GM19468 (cell line): ENCODE data around the gene PALMD.

Experiments used
- ATAC-seq: cut with Tn5 transposase; IDR thresholded peaks from one replicate; pipeline ENCODE4 v1.9.1; 2021; ENCODE audit warnings: mild to moderate bottlenecking, moderate library complexity, moderate number of reproducible peaks; ENCODE audit not compliant: unreplicated experiment; ENCODE audit errors: extremely low read depth

PALMD gene

DNA sequence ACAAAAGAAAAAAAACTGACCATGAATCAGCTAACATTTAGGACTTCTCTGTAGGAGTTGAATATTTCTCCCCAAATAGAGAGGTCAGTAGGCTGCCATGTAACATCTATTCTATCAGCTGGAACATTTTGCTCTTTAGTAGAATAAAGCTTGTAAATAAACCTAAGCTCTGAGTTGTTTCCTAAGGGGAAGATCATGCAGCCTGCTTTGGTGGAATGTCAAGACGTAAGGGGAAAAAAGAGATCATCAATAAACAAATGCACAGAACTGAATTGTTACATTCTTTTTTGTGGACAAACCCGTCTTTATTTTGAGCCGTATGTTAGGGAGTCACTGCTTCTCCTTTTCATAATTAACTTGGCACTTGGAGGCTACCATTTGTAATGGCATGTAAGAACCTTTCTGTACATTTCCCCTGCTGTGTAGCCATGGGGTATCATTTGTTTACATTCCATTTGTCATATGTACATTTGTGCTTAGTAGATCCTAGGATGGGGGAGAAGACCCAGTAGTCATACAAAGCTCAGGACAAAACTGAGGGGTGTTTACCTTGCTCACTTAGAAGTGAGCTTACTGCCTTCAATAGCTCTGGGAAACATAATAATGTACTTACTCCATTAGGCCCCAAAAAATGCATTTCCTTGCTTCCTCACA is 10.8 kb upstream of the PALMD start:
- no peak for ATAC-seq

DNA sequence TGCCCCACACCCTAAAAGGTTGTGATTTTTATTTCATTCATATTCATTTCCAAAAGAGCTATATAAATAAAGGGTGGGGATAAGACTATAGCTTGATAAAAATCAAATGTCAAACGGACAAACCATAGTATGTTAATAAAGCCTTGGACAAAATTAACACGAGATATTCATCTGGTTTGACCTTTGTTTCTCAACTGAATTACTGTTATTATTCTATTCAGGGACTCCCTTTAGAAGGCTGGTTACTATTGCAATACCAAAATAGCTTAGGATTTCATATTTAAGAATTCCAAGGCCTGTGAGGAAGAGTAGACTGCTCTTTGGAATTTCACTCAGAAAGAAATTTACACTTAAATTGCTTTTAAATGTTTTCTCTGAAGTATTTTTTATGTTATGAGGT is 10.2 kb upstream of the PALMD start:
- ATAC-seq: no peak

DNA sequence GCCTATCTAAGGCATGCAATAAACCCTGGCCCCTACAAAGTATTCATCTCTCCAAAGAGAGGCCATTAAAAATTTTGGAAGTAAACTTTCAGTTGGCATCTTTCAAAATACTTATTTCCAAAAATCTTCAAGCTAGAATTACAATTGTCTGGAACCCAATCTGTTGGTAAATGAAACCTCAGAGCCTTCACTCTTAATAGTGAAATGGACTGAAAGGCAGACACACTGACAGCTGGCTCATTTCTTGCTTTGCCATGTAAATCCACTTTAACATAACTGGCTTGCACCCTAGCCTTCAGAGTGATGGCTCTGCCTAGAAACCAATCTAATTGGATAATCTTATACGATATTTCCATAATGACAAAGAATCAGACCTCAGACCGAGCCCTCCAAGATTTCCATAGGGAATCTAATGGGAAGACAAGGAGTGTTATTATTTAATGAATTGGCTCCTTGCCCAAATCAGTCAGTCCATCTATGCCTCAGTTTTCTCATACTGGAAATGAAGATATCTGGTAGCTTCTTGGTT is 9.2 kb upstream of the PALMD start:
- no peak for ATAC-seq

DNA sequence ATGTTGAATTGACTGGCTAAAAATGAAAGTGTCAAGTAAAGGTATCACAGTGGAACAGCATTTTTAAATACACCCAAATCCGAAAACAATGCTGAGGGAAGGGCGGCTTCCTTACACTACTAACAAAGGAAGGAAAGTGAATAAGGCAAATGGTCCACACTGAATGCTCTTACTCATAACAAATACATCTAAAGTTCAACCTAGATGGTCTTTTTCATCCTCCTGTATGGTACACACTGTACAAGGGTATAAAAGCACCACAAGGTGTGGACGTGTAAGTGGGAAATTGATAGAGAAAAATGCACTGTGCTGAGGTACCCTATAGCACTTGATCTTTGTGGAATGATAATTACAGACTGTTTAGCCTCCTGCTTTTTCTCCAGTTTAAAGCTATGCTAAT is 7.1 kb upstream of the PALMD start:
- no peak for ATAC-seq

- no peak for ATAC-seq
Observed at GRCh38 chr1:99639408-99639807, 6.5 kb upstream of the PALMD start.

GRCh38 chr1:99639945-99640344 is 6.0 kb upstream of the PALMD start:
- ATAC-seq: no peak

- no peak for ATAC-seq
Observed at GRCh38 chr1:99640672-99641071, 5.2 kb upstream of the PALMD start.

DNA sequence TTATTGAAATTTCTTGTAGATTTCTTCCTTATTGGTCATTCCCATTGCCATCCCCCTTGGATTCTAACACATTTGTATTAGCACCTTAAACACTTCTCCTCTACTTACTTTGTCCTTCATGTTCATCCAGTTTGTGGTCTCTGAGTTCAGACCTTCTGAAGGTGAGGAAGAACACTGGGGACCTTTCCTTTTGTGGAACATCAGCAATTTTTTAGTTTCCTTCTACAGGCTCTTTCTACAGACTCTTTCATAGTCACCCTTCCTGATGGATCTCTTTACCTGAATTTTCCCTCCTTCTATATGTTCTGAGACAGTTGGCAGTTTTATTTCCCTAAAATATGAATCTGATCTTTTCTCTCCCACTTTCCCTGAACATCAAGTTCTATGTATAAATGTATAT is 4.4 kb upstream of the PALMD start:
- ATAC-seq: no peak

- no peak for ATAC-seq
Observed at GRCh38 chr1:99642053-99642452, 3.9 kb upstream of the PALMD start.

- no peak for ATAC-seq
Observed at GRCh38 chr1:99643021-99643779, 2.7 kb upstream of the PALMD start.

GRCh38 chr1:99644279-99645004 is 1.5 kb upstream of the PALMD start:
- ATAC-seq: no peak

- ATAC-seq: no peak
Observed at GRCh38 chr1:99645203-99645602, 710 bp upstream of the PALMD start.

GRCh38 chr1:99646868-99647267 is 955 bp downstream of the PALMD start:
- no peak for ATAC-seq

GRCh38 chr1:99647490-99647889 is 1.6 kb downstream of the PALMD start:
- ATAC-seq: no peak

DNA sequence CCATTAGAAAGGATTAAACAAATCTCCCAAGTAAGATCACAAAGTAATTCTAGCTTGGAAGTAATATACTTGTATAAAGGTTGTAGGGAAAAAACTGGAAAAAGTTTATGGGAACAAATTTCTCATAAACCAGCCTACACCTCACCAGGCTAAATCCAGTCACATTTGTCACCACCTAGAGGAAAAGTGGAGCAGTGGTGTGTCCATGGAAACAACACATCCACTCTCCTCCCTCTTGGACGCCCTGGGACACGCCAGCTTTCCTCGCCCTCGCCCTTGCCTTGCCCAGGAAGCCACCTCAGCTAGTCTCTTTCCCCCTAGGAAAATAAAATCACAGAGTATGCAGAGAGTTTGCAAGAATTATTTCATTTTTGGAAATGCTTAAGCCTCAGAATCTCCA is 2.2 kb downstream of the PALMD start:
- no peak for ATAC-seq

DNA sequence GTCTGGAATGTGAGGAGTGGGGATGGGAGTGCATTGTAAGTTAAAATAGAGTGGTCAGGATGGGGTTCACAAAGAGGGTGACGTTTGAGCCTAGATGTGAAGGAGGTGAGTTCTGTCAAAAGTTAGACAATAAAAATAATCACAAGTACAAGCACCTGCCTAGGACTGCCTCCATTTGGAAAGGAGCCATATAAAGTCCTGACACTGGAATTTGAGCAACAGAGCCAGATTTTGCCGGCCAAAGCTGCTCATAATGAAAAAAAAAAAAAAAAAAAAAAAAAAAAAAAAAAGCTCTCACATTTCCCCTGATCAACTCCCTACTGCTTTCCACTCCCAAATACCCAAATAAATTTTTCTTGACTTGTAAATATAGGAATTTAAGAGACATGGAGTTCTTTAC is 4.1 kb downstream of the PALMD start:
- no peak for ATAC-seq

DNA sequence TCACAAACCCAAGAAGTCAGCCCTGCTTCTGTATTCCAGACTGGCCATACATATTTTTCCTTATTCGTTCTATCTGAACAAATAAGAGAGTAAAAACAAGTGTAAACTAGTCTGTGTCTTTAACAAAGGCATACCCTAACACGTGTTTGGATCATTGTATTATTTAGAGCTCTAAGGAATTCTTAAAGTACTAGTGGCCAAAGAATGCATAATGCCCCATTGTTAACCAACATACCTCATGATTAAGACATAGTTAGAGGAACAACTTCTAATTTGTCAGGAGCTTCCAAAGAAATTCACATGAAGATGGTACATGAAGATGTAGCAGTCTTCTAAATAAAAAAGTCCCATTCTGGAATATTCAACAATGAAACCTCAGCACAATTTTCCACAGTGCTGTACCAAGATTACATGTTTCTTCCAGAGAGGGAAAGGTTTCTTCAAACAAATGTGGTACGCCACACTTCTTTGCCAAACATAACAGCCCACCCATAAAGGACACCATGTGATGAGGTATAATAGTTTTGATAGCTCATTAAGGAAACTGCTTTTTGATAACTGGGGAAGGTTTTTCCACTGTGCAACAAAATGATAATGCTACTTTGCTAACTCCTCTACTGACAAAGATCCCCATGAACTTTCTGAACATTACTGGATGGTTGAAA is 5.0 kb downstream of the PALMD start:
- no peak for ATAC-seq

DNA sequence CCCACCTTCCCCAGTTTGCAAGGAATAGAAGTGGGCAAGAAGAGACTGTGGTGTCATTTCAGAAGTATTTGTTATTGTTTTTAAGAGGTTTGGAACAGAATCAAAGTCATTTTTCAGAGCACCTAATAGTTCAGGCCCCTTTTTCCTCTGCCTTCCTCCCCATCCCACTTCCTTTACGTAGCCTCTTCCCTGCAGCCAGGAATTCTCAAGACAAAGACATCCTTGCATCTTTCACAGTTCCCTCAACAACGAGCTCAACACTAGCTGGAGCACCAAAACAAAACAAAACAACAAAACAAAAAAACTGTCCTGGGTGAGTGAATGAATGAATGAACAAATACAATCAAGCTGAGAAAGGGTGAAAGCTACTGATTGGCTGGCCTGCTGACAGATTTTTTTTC is 7.0 kb downstream of the PALMD start:
- no peak for ATAC-seq

- ATAC-seq: no peak
Observed at GRCh38 chr1:99655376-99655775, 9.5 kb downstream of the PALMD start.

- ATAC-seq: no peak
Observed at GRCh38 chr1:99656701-99657100, 10.8 kb downstream of the PALMD start.
